ENCODE results near the gene C1QTNF3.

DNA sequence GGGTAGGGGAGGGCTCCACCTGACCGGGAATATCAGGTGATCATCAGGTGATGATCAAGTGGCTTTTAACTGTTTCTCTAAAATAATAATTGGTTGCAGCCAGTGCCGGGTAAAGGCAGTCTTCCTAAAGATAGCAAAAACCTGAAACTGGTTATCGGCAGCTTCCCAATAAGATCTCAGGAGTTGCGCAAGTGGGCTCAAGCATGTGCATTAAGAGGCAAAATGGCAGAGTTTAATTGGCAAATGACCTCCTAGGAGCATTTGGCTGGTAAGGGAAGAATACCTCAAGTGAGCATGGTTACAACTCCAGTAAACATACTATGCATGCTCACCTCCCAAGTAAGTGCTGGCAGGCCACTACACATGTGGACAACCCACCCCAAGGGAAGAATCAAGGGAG, 4.2 kb downstream of the C1QTNF3 start:
- TF ChIP-seq, protein P1, sequence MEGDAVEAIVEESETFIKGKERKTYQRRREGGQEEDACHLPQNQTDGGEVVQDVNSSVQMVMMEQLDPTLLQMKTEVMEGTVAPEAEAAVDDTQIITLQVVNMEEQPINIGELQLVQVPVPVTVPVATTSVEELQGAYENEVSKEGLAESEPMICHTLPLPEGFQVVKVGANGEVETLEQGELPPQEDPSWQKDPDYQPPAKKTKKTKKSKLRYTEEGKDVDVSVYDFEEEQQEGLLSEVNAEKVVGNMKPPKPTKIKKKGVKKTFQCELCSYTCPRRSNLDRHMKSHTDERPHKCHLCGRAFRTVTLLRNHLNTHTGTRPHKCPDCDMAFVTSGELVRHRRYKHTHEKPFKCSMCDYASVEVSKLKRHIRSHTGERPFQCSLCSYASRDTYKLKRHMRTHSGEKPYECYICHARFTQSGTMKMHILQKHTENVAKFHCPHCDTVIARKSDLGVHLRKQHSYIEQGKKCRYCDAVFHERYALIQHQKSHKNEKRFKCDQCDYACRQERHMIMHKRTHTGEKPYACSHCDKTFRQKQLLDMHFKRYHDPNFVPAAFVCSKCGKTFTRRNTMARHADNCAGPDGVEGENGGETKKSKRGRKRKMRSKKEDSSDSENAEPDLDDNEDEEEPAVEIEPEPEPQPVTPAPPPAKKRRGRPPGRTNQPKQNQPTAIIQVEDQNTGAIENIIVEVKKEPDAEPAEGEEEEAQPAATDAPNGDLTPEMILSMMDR (IDR thresholded peaks at IDR 0.05) = no peak
- no peak for TF ChIP-seq POLR2A (IDR thresholded peaks at IDR 0.05)
